Stimulated activated CD4-positive, alpha-beta T cell treated with anti-CD3 and anti-CD28 coated beads, Interleukin-4, amount 100 ng/mL, for 24 hours (primary cell): ENCODE measurements around the gene ARRDC3.

Experiments
- DNase-seq: peaks from one replicate; pipeline ENCODE4 v3.0.0-alpha.2; 2020

ARRDC3 gene

GRCh38 chr5:91384671-91385430 lies 1.7 kb upstream of the ARRDC3 start:
- DNase-seq = peak; percentile 55

- peak; percentile 18 for DNase-seq
Observed at GRCh38 chr5:91383956-91384300, 811 bp upstream of the ARRDC3 start.

GRCh38 chr5:91382530-91383026 lies 539 bp downstream of the ARRDC3 start:
- DNase-seq = peak; percentile 33

GRCh38 chr5:91381774-91382359 lies 1.2 kb downstream of the ARRDC3 start:
- DNase-seq = peak; percentile 80

- DNase-seq = no peak
Observed at GRCh38 chr5:91381239-91381773, 1.8 kb downstream of the ARRDC3 start.

- peak; percentile 98 for DNase-seq
Observed at GRCh38 chr5:91380491-91381238, 2.5 kb downstream of the ARRDC3 start.

GRCh38 chr5:91379914-91380490 lies 3.1 kb downstream of the ARRDC3 start:
- peak; percentile 94 for DNase-seq

- no peak for DNase-seq
Observed at GRCh38 chr5:91379246-91379913, 3.7 kb downstream of the ARRDC3 start.

GRCh38 chr5:91378752-91379211 lies 4.3 kb downstream of the ARRDC3 start:
- no peak for DNase-seq

GRCh38 chr5:91374893-91375520 lies 8.1 kb downstream of the ARRDC3 start:
- no peak for DNase-seq

GRCh38 chr5:91373600-91373999 lies 9.5 kb downstream of the ARRDC3 start:
- DNase-seq = no peak

- DNase-seq = no peak
Observed at GRCh38 chr5:91373006-91373405, 10.1 kb downstream of the ARRDC3 start.

GRCh38 chr5:91369480-91369879 lies 13.6 kb downstream of the ARRDC3 start:
- DNase-seq = no peak

GRCh38 chr5:91367908-91368648 lies 15.0 kb downstream of the ARRDC3 start:
- no peak for DNase-seq

GRCh38 chr5:91367344-91367743 lies 15.8 kb downstream of the ARRDC3 start:
- DNase-seq = no peak

GRCh38 chr5:91366551-91366950 lies 16.6 kb downstream of the ARRDC3 start:
- no peak for DNase-seq

GRCh38 chr5:91365498-91365897 lies 17.6 kb downstream of the ARRDC3 start:
- no peak for DNase-seq

GRCh38 chr5:91362935-91363334 lies 20.2 kb downstream of the ARRDC3 start:
- no peak for DNase-seq

- DNase-seq = no peak
Observed at GRCh38 chr5:91361790-91362189, 21.3 kb downstream of the ARRDC3 start.

GRCh38 chr5:91361055-91361701 lies 21.9 kb downstream of the ARRDC3 start:
- peak; percentile 22 for DNase-seq
